ENCODE measurements around the gene TCP11.

The TCP11 gene

GRCh38 chr6:35173044-35173426 lies 31.9 kb upstream of the TCP11 start:
- DNase-seq (ENCODE audit: low spot score), result no peak

- DNase-seq (ENCODE audit: low spot score), result no peak
Measured at GRCh38 chr6:35170891-35171290, 29.8 kb upstream of the TCP11 start.

GRCh38 chr6:35170166-35170565 lies 29.0 kb upstream of the TCP11 start:
- DNase-seq (ENCODE audit: low spot score), result no peak

GRCh38 chr6:35168461-35168861 lies 27.3 kb upstream of the TCP11 start:
- DNase-seq (ENCODE audit: low spot score), result no peak

- DNase-seq (ENCODE audit: low spot score), result no peak
Measured at GRCh38 chr6:35167505-35167904, 26.4 kb upstream of the TCP11 start.

GRCh38 chr6:35166520-35166919 lies 25.4 kb upstream of the TCP11 start:
- DNase-seq (ENCODE audit: low spot score), result no peak

- no peak for DNase-seq (ENCODE audit: low spot score)
Measured at GRCh38 chr6:35166116-35166515, 25.0 kb upstream of the TCP11 start.

- DNase-seq (ENCODE audit: low spot score), result no peak
Measured at GRCh38 chr6:35165630-35166071, 24.5 kb upstream of the TCP11 start.

- no peak for DNase-seq (ENCODE audit: low spot score)
Measured at GRCh38 chr6:35164868-35165267, 23.7 kb upstream of the TCP11 start.

- no peak for DNase-seq (ENCODE audit: low spot score)
Measured at GRCh38 chr6:35164277-35164676, 23.1 kb upstream of the TCP11 start.

GRCh38 chr6:35163836-35164235 lies 22.7 kb upstream of the TCP11 start:
- no peak for DNase-seq (ENCODE audit: low spot score)

- no peak for DNase-seq (ENCODE audit: low spot score)
Measured at GRCh38 chr6:35161776-35162607, 20.9 kb upstream of the TCP11 start.

GRCh38 chr6:35161266-35161665 lies 20.1 kb upstream of the TCP11 start:
- no peak for DNase-seq (ENCODE audit: low spot score)

- no peak for DNase-seq (ENCODE audit: low spot score)
Measured at GRCh38 chr6:35160642-35161041, 19.5 kb upstream of the TCP11 start.

- DNase-seq (ENCODE audit: low spot score), result no peak
Measured at GRCh38 chr6:35158520-35158919, 17.4 kb upstream of the TCP11 start.

- DNase-seq (ENCODE audit: low spot score), result no peak
Measured at GRCh38 chr6:35154947-35155346, 13.8 kb upstream of the TCP11 start.

- no peak for DNase-seq (ENCODE audit: low spot score)
Measured at GRCh38 chr6:35154262-35154661, 13.1 kb upstream of the TCP11 start.

GRCh38 chr6:35152067-35152707 lies 11.0 kb upstream of the TCP11 start:
- peak; percentile 17 for DNase-seq (ENCODE audit: low spot score)

- no peak for DNase-seq (ENCODE audit: low spot score)
Measured at GRCh38 chr6:35151466-35151865, 10.3 kb upstream of the TCP11 start.

GRCh38 chr6:35149891-35150566 lies 8.9 kb upstream of the TCP11 start:
- DNase-seq (ENCODE audit: low spot score), result no peak

- DNase-seq (ENCODE audit: low spot score), result peak; percentile 84
Measured at GRCh38 chr6:35148167-35148741, 7.1 kb upstream of the TCP11 start.

GRCh38 chr6:35147486-35147885 lies 6.3 kb upstream of the TCP11 start:
- no peak for DNase-seq (ENCODE audit: low spot score)

GRCh38 chr6:35147026-35147425 lies 5.9 kb upstream of the TCP11 start:
- no peak for DNase-seq (ENCODE audit: low spot score)

All from activated CD4-positive, alpha-beta T cell treated with anti-CD3 and anti-CD28 coated beads, Interleukin-2, Interleukin-4, amounts not matched to agents 100 ng/mL and 50 ng/mL, durations not matched to agents 16 hours and 8 hours (primary cell).